Dermis microvascular lymphatic vessel endothelial cell (primary cell): ENCODE data around the gene HOXB3. TPM values are rescaled to one million over a fixed set of nuclear protein-coding genes. Genes with fewer than 3 reads are reported as not detected.

ENCODE experiments used
- DNase-seq, 2 donors: peaks; one replicate each; pipeline versions ENCODE4 v3.0.0 to v3.0.0-alpha.2; 2010; ENCODE audit warnings: low read depth in 2 of 2
- total RNA-seq: library from RNA; depleted of rRNA; stranded (reverse); fragments of >200 nt; gene quantifications from 2 replicates; pipeline ENCODE4 v1.2.1, GENCODE V29; 2014

The HOXB3 gene
- total RNA-seq, 1 donor from 2014 or later = 1.9 TPM

GRCh38 chr17:48613862-48614694 lies 24.0 kb upstream of the HOXB3 start:
- DNase-seq = peak in 1 of 2 donors; percentile 58

GRCh38 chr17:48612854-48613691 lies 23.0 kb upstream of the HOXB3 start:
- peak in 1 of 2 donors; percentile 72 for DNase-seq

GRCh38 chr17:48612456-48612853 lies 22.4 kb upstream of the HOXB3 start:
- peak in 1 of 2 donors; percentile 52 for DNase-seq

GRCh38 chr17:48611681-48612455 lies 21.8 kb upstream of the HOXB3 start:
- peak in 1 of 2 donors; percentile 53 for DNase-seq

GRCh38 chr17:48611213-48611612 lies 21.2 kb upstream of the HOXB3 start:
- peak in 1 of 2 donors; percentile 31 for DNase-seq

- DNase-seq = peak in 1 of 2 donors; percentile 69
Measured at GRCh38 chr17:48610282-48611211, 20.5 kb upstream of the HOXB3 start, which contains the start of gene HOXB7. TSS of gene HOXB7 (minus strand) at chr17:48611017. CDS start at chr17:48610918, 99 bp downstream.

- DNase-seq = no peak
Measured at GRCh38 chr17:48609759-48610281, 19.8 kb upstream of the HOXB3 start.

GRCh38 chr17:48609033-48609432 lies 19.0 kb upstream of the HOXB3 start:
- no peak for DNase-seq

- no peak for DNase-seq
Measured at GRCh38 chr17:48608494-48608834, 18.4 kb upstream of the HOXB3 start.

- DNase-seq = no peak
Measured at GRCh38 chr17:48606892-48607614, 17.0 kb upstream of the HOXB3 start.

GRCh38 chr17:48605991-48606891 lies 16.2 kb upstream of the HOXB3 start:
- no peak for DNase-seq

- no peak for DNase-seq
Measured at GRCh38 chr17:48605409-48605919, 15.4 kb upstream of the HOXB3 start.

- peak in 1 of 2 donors; percentile 76 for DNase-seq
Measured at GRCh38 chr17:48604770-48605329, 14.8 kb upstream of the HOXB3 start, which contains the start of gene HOXB6. TSS of gene HOXB6 (minus strand) at chr17:48604986. CDS start at chr17:48598150, 6,836 bp downstream.

GRCh38 chr17:48603959-48604769 lies 14.1 kb upstream of the HOXB3 start:
- peak in 1 of 2 donors; percentile 55 for DNase-seq

- DNase-seq = no peak
Measured at GRCh38 chr17:48601539-48602425, 11.7 kb upstream of the HOXB3 start.

GRCh38 chr17:48601207-48601538 lies 11.1 kb upstream of the HOXB3 start:
- DNase-seq = no peak
